PC-3 (cell line): ENCODE results near the gene TAF5L.

ENCODE experiments used
- EZH2phosphoT487 ChIP-seq: fragments of 300-600 bp; sonication (generic); IDR thresholded peaks from 2 replicates; pipeline ENCODE4 v1.6.1; 2018; ENCODE audit warnings: mild to moderate bottlenecking, antibody characterized with exemption, low read length, borderline replicate concordance
- TF ChIP-seq, protein P1 (sequence below): fragments of 300-600 bp; sonication (generic); conservative IDR thresholded peaks from 2 replicates; pipeline ENCODE4 v1.5.1; 2017; ENCODE audit warnings: antibody characterized with exemption, low read depth, mild to moderate bottlenecking, low read length

DNA sequence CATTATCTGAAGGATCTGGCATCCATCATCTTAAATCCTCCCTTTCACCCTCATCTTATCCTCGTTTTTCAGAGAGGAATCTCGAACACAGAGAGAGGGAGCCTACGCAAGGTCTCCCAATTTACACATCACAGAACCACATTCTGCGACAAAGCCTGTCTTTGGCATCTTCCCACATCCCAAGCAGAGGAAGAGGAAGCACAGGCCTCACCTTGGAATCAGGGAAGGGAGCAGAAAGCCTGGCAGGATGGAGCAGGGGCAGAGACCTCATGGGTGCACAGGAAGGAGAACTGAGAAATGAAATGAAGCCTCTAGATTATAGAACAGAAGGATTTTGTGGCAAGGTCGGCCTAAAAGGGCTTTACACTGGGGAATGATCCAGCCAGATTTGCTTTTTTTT, 73.2 kb downstream of the TAF5L start:
- TF ChIP-seq, protein P1, sequence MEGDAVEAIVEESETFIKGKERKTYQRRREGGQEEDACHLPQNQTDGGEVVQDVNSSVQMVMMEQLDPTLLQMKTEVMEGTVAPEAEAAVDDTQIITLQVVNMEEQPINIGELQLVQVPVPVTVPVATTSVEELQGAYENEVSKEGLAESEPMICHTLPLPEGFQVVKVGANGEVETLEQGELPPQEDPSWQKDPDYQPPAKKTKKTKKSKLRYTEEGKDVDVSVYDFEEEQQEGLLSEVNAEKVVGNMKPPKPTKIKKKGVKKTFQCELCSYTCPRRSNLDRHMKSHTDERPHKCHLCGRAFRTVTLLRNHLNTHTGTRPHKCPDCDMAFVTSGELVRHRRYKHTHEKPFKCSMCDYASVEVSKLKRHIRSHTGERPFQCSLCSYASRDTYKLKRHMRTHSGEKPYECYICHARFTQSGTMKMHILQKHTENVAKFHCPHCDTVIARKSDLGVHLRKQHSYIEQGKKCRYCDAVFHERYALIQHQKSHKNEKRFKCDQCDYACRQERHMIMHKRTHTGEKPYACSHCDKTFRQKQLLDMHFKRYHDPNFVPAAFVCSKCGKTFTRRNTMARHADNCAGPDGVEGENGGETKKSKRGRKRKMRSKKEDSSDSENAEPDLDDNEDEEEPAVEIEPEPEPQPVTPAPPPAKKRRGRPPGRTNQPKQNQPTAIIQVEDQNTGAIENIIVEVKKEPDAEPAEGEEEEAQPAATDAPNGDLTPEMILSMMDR = no peak
- no peak for TF ChIP-seq EZH2phosphoT487
